Caco-2 (cell line): ENCODE data around the gene WNT3A. TPM values are rescaled to one million over a fixed set of nuclear protein-coding genes. Genes with fewer than 3 reads are reported as not detected.
A peak's percentile ranks its signal among the peaks of the same experiment; 100 is the strongest.

Experiments used
- BruUV-seq: library from RNA; stranded (reverse); fragments of 400-500 nt; replicated peaks from 2 replicates; lab custom pipeline; 2021; lab: Mats Ljungman, UMichigan
- CTCF ChIA-PET: fragments of 300-600 bp; sonication (Branson Sonifier 250); formaldehyde crosslinking; loops from one replicate; lab custom pipeline; 2022; ENCODE audit warnings: antibody characterized with exemption; lab: Charles Lee
- POLR2A ChIA-PET: fragments of 300-600 bp; sonication (Branson Sonifier 250); formaldehyde crosslinking; loops from one replicate; lab custom pipeline; 2022; ENCODE audit warnings: antibody characterized with exemption; lab: Charles Lee
- DNase-seq, 2 experiments: peaks; one replicate each; pipeline versions ENCODE4 v3.0.0 to v3.0.0-alpha.2; 2020 to 2022
- H3K27me3 ChIP-seq: replicated peaks from 2 replicates; pipeline ENCODE4 v1.6.0; 2011; ENCODE audit warnings: low read length; ENCODE audit not compliant: control insufficient read depth, insufficient read depth
- H3K36me3 ChIP-seq: 2 replicates; pipeline ENCODE4 v1.5.1; 2011; ENCODE audit warnings: low read length; ENCODE audit not compliant: control insufficient read depth, insufficient read depth
- H3K4me1 ChIP-seq: fragments of 250-450 bp; sonication (Bioruptor Pico); 2 replicates; pipeline ENCODE4 v1.5.1; 2020; ENCODE audit warnings: mild to moderate bottlenecking
- H3K4me3 ChIP-seq: 2 replicates; pipeline ENCODE4 v1.5.1; 2011; ENCODE audit warnings: low read depth, mild to moderate bottlenecking, control low read depth, low read length
- H3K9me3 ChIP-seq: fragments of 250-450 bp; sonication (Bioruptor Pico); 2 replicates; pipeline ENCODE4 v1.5.1; 2020; ENCODE audit warnings: mild to moderate bottlenecking, moderate library complexity
- H3K27ac Mint-ChIP-seq: one replicate; pipeline ENCODE4 v1.8.0; 2022; ENCODE audit warnings: mixed read lengths; ENCODE audit not compliant: unreplicated experiment
- H3K27me3 Mint-ChIP-seq: one replicate; pipeline ENCODE4 v1.8.0; 2022; ENCODE audit warnings: mixed read lengths; ENCODE audit not compliant: insufficient read depth, unreplicated experiment
- H3K36me3 Mint-ChIP-seq: one replicate; pipeline ENCODE4 v1.8.0; 2022; ENCODE audit warnings: mild to moderate bottlenecking, mixed read lengths; ENCODE audit not compliant: insufficient read depth, unreplicated experiment
- H3K4me1 Mint-ChIP-seq: one replicate; pipeline ENCODE4 v1.8.0; 2022; ENCODE audit warnings: low read depth, mixed read lengths; ENCODE audit not compliant: unreplicated experiment
- H3K4me3 Mint-ChIP-seq: one replicate; pipeline ENCODE4 v1.8.0; 2022; ENCODE audit warnings: mild to moderate bottlenecking, moderate library complexity, mixed read lengths; ENCODE audit not compliant: unreplicated experiment
- H3K9me3 Mint-ChIP-seq: one replicate; pipeline ENCODE4 v1.8.0; 2022; ENCODE audit warnings: mixed read lengths; ENCODE audit not compliant: unreplicated experiment
- CTCF ChIP-seq, 2 experiments: fragments of 200-600 bp in 1 of 2; IDR thresholded peaks; 1 replicate in 1 of 2; 2 replicates in 1 of 2; pipeline versions ENCODE4 v1.5.1 to v1.8.0; 2011 to 2022; ENCODE audit warnings: antibody characterized with exemption in 1 of 2, control low read depth in 1 of 2, inconsistent platforms in 1 of 2, low read depth in 1 of 2, low read length in 1 of 2, mild to moderate bottlenecking in 1 of 2, moderate library complexity in 1 of 2; ENCODE audit not compliant: insufficient read depth in 1 of 2, severe bottlenecking in 1 of 2, unreplicated experiment in 1 of 2
- intact Hi-C: fragments of 100-400 bp; cut with micrococcal nuclease; formaldehyde crosslinking; loops from one replicate; pipeline ENCODE4 v1.10.0; 2022; ENCODE audit not compliant: unreplicated experiment
- total RNA-seq: library from RNA; stranded (reverse); gene quantifications from 2 replicates; pipeline ENCODE4 v1.2.3, GENCODE V29; 2022

Gene WNT3A
- total RNA-seq, 1 experiment from 2014 or later: 0.09 TPM

- TF ChIP-seq CTCF (IDR thresholded peaks at IDR 0.05; ENCODE audit: insufficient read depth in 1 of 2, low read depth in 1 of 2, low read length in 1 of 2, severe bottlenecking in 1 of 2, unreplicated experiment in 1 of 2): no peak
- intact Hi-C loops: loop anchor here (10.0 kb wide), 1 partner anchor 618 kb away; no protein-coding TSS in a partner anchor
- peaks cover 4% of the 10 kb centered on the region; the same call in 1 of the 2 replicates for H3K36me3 ChIP-seq
These were observed 96.2 kb downstream of the WNT3A start, which contains the start of gene C1orf35 for GRCh38 chr1:228102791-228103620. C1orf35 (minus strand) TSS chr1:228103325; CDS start chr1:228103227, 98 bp downstream.

GRCh38 chr1:228104526-228105269 is 97.9 kb downstream of the WNT3A start:
- no TSS peak for BruUV-seq
- Mint-ChIP-seq H3K4me1 (peaks cover 15% of the 10 kb centered on the region), H3K27me3 (no peaks in the 10 kb centered on the region), H3K36me3 (peaks cover 53% of the 10 kb centered on the region), H3K9me3 (no peaks in the 10 kb centered on the region), H3K27ac (peak overlapping the region; percentile 97), H3K4me3 (peak overlapping the region; percentile 93)
- ChIA-PET CTCF (no interaction called here), POLR2A (no interaction called here)
- no peaks in the 10 kb centered on the region for H3K27me3 ChIP-seq
- intact Hi-C loops: loop anchor here (10.0 kb wide), 1 partner anchor 620 kb away; no protein-coding TSS in a partner anchor
- peak in 1 of 2 experiments; percentile 52 for DNase-seq
- H3K4me1 ChIP-seq: peaks cover 23% of the 10 kb centered on the region
- no peak overlapping the region for H3K4me3 ChIP-seq
- no peaks in the 10 kb centered on the region for H3K9me3 ChIP-seq
- 0 out of 2 replicates have a peak, but pooled peaks cover 1% of the 10 kb centered on the region for H3K36me3 ChIP-seq
- TF ChIP-seq CTCF (IDR thresholded peaks at IDR 0.05; ENCODE audit: insufficient read depth in 1 of 2, low read depth in 1 of 2, low read length in 1 of 2, severe bottlenecking in 1 of 2, unreplicated experiment in 1 of 2): no peak

More at GRCh38 chr1:228102791-228103620, 96.2 kb downstream of the WNT3A start, which contains the start of gene C1orf35:
- Mint-ChIP-seq H3K4me3 (peak within 1 kb of the TSS; percentile 93), H3K27me3 (no peaks in the 10 kb centered on the region), H3K36me3 (peaks cover 60% of the 10 kb centered on the region), H3K9me3 (no peaks in the 10 kb centered on the region), H3K4me1 (peaks cover 14% of the 10 kb centered on the region), H3K27ac (peak within 1 kb of the TSS; percentile 97)
- peaks cover 23% of the 10 kb centered on the region for H3K4me1 ChIP-seq
- CTCF ChIA-PET: no interaction called here
- TSS peak; percentile 16 for BruUV-seq
- peak within 1 kb of the TSS; percentile 98 for H3K4me3 ChIP-seq
- peak; percentile 95 to 97 for DNase-seq
- POLR2A ChIA-PET: no interaction called here
- H3K27me3 ChIP-seq: no peaks in the 10 kb centered on the region
- H3K9me3 ChIP-seq: no peaks in the 10 kb centered on the region
